Naive thymus-derived CD4-positive, alpha-beta T cell (primary cell): ENCODE results near the gene LINC01488. TPM values are rescaled to one million over a fixed set of nuclear protein-coding genes. Genes with fewer than 3 reads are reported as not detected.

Source experiments
- ATAC-seq: fragments of 150-1000 bp; cut with Tn5 transposase; 2 replicates; pipeline ENCODE4 v1.10.0; 2021; ENCODE audit warnings: mild to moderate bottlenecking, moderate library complexity
- CTCF ChIA-PET: fragments of 350-600 bp; sonication (Branson Sonifier 250); formaldehyde crosslinking; loops from one replicate; lab custom pipeline; 2021; ENCODE audit warnings: antibody characterized with exemption; lab: Charles Lee
- POLR2A ChIA-PET: fragments of 350-600 bp; sonication (Branson Sonifier 250); formaldehyde crosslinking; loops from one replicate; lab custom pipeline; 2021; ENCODE audit warnings: antibody characterized with exemption, inconsistent platforms; lab: Charles Lee
- DNase-seq, 9 donors: peaks; one replicate each; pipeline versions ENCODE4 v3.0.0 to v3.0.0-alpha.2; 2020 to 2022; ENCODE audit warnings: mixed read lengths in 1 of 9
- H3K27ac ChIP-seq: one replicate; pipeline ENCODE4 v1.7.0; 2013; ENCODE audit warnings: mild to moderate bottlenecking, low read depth, low read length, moderate library complexity
- H3K27me3 ChIP-seq, 2 donors: one replicate each; pipeline ENCODE4 v1.7.0; 2013; ENCODE audit warnings: low read length in 2 of 2, mild to moderate bottlenecking in 2 of 2, moderate library complexity in 2 of 2; ENCODE audit not compliant: control insufficient read depth in 2 of 2, insufficient read depth in 2 of 2
- H3K36me3 ChIP-seq, 3 experiments: 1 replicate in 2 of 3; 2 replicates in 1 of 3; pipeline ENCODE4 v1.7.0; 2013; ENCODE audit warnings: low read length in 3 of 3, mild to moderate bottlenecking in 3 of 3, moderate library complexity in 1 of 3; ENCODE audit not compliant: insufficient read depth in 3 of 3, control insufficient read depth in 2 of 3
- H3K4me1 ChIP-seq, 2 donors: one replicate each; pipeline ENCODE4 v1.7.0; 2013; ENCODE audit warnings: low read length in 2 of 2, mild to moderate bottlenecking in 2 of 2, moderate library complexity in 1 of 2; ENCODE audit not compliant: control insufficient read depth in 2 of 2, insufficient read depth in 2 of 2
- H3K4me3 ChIP-seq: 2 replicates; pipeline ENCODE4 v1.7.0; 2013; ENCODE audit warnings: mild to moderate bottlenecking, low read length
- H3K9me3 ChIP-seq, 3 experiments: 1 replicate in 2 of 3; 2 replicates in 1 of 3; pipeline ENCODE4 v1.7.0; 2013; ENCODE audit warnings: low read length in 3 of 3; ENCODE audit not compliant: control insufficient read depth in 2 of 3
- H3K27ac Mint-ChIP-seq, 9 donors: one replicate each; pipeline ENCODE4 v1.8.0; 2020 to 2022; ENCODE audit warnings: mixed read lengths in 9 of 9, mild to moderate bottlenecking in 8 of 9, moderate library complexity in 5 of 9, inconsistent platforms in 2 of 9
- H3K27me3 Mint-ChIP-seq, 5 donors: one replicate each; pipeline ENCODE4 v1.8.0; 2021 to 2022; ENCODE audit warnings: mixed read lengths in 5 of 5, mild to moderate bottlenecking in 1 of 5
- H3K36me3 Mint-ChIP-seq, 5 donors: one replicate each; pipeline ENCODE4 v1.8.0; 2020 to 2022; ENCODE audit warnings: mixed read lengths in 5 of 5, mild to moderate bottlenecking in 3 of 5, inconsistent platforms in 1 of 5
- H3K4me1 Mint-ChIP-seq, 7 donors: one replicate each; pipeline ENCODE4 v1.8.0; 2020 to 2022; ENCODE audit warnings: mixed read lengths in 7 of 7, mild to moderate bottlenecking in 3 of 7, inconsistent platforms in 1 of 7
- H3K4me3 Mint-ChIP-seq, 10 donors: one replicate each; pipeline ENCODE4 v1.8.0; 2020 to 2022; ENCODE audit warnings: mild to moderate bottlenecking in 10 of 10, mixed read lengths in 10 of 10, moderate library complexity in 6 of 10, inconsistent platforms in 2 of 10
- H3K9me3 Mint-ChIP-seq, 11 donors: one replicate each; pipeline ENCODE4 v1.8.0; 2020 to 2022; ENCODE audit warnings: mixed read lengths in 11 of 11, mild to moderate bottlenecking in 4 of 11, inconsistent platforms in 1 of 11, moderate library complexity in 1 of 11
- intact Hi-C, 2 donors: fragments of 100-400 bp; cut with micrococcal nuclease; formaldehyde crosslinking; loops; one replicate each; pipeline ENCODE4 v1.15.1; 2023
- polyA plus RNA-seq, 2 donors: library from polyadenylated mRNA; unstranded; fragments of 300-500 nt; fragmentation: Illumina TruSeq; gene quantifications; one replicate each; pipeline ENCODE4 v1.2.3, GENCODE V29; 2021
- total RNA-seq, 6 experiments: library from RNA in 5 of 6; stranded (reverse) in 5 of 6; gene quantifications; 1 replicate in 5 of 6; 2 replicates in 1 of 6; pipeline ENCODE4 v1.2.3 and lab custom pipeline; 2021 to 2026

Gene LINC01488
- total and polyA plus RNA-seq, 7 experiments from 2014 or later: not detected

- no peaks in the 10 kb centered on the region for H3K36me3 Mint-ChIP-seq
- ChIA-PET CTCF (no interaction called here), POLR2A (no interaction called here)
- Histone ChIP-seq H3K36me3 (no peaks in the 10 kb centered on the region), H3K27ac (no peak overlapping the region), H3K4me1 (no peaks in the 10 kb centered on the region), H3K9me3 (peaks cover 0 to 10% (median 0%) of the 10 kb centered on the region in 3 experiments), H3K4me3 (no peak overlapping the region), H3K27me3 (no peaks in the 10 kb centered on the region)
- no peak for DNase-seq
- no peak for ATAC-seq
- no peaks in the 10 kb centered on the region for H3K4me1 Mint-ChIP-seq
- intact Hi-C loops: no loop called here
- no peaks in the 10 kb centered on the region for H3K27me3 Mint-ChIP-seq
- H3K4me3 Mint-ChIP-seq: no peak overlapping the region
- no peaks in the 10 kb centered on the region for H3K9me3 Mint-ChIP-seq
- H3K27ac Mint-ChIP-seq: no peak overlapping the region
Observed at GRCh38 chr11:69484427-69485259, 3.2 kb downstream of the LINC01488 start.

DNA sequence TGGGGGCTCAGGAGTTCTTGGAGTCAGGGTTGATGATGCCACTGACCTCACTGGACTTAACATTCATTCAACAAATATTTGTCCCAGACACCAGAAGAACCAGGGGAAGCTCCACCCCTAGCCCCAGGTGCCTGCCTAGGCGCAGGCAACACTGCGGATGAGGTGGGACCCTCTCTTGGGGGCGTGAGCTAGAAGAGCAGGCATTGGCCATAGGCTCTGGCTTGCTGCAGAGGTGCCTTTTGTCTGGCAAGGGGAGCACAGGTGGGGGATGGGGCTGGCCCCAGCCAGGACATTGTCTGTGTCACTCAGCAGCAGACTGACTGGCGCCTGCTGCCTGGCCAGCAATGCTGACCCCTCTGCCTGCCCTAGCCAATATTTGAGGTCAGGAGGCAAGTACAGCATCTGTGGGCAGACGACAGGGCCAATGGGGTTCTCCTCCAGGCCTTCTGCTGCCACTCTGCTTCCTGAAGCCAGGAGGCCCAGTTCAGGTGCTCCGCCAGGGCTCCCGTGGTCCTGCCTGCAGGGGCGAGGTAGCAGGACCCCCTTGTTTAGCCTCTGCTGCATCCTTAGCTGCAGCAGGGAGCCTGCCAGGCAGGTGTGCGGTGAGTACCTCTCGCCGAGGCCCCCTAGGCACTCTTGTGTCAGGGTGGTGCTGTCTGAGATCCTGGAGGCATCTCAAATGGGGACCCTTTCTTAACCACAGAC lies 4.0 kb downstream of the LINC01488 start:
- ChIA-PET CTCF (no interaction called here), POLR2A (no interaction called here)
- Mint-ChIP-seq H3K36me3 (no peaks in the 10 kb centered on the region), H3K4me3 (no peak overlapping the region), H3K4me1 (no peaks in the 10 kb centered on the region), H3K27ac (no peak overlapping the region), H3K9me3 (no peaks in the 10 kb centered on the region), H3K27me3 (no peaks in the 10 kb centered on the region)
- no peaks in the 10 kb centered on the region for H3K36me3 ChIP-seq
- ATAC-seq: no peak
- H3K9me3 ChIP-seq: peaks cover 0 to 10% (median 0%) of the 10 kb centered on the region in 3 experiments
- DNase-seq: no peak
- no peaks in the 10 kb centered on the region for H3K27me3 ChIP-seq
- H3K27ac ChIP-seq: no peak overlapping the region
- H3K4me3 ChIP-seq: no peak overlapping the region
- no peaks in the 10 kb centered on the region for H3K4me1 ChIP-seq
- intact Hi-C loops: no loop called here

DNA sequence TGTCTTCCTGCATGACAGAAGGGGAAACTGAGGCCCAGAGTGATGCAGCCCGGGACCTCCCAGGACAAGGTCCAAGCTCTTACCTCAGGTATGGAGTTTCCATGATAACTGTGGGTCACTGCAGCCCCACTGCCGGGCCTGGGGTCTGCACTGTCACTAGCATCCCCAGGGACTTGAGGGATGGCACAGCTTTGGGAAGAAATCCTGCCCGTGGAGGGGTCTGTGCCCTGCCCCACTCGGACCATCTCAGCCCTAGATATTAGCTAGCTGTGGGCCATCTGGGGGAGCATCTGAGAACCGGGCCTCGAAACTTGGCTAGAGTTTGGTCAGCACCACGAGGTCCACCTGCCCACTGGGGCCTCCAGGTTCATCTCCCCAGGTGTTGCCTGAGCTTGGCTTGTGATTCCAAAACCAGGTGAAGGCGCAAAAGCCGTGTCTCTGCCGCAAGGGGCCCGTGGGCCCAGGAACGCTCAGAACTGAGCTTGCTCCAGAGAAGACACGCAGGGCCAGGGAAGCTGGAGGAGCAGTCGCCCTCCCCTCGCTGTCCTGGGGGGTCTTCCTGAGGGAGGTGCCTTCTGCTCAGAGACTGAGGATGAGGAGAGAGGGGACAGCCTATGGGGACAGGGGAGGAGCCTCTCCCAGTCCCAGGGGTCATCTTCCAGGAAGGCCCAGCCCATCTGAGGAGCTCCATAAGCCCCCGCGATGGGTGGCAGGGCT lies 4.8 kb downstream of the LINC01488 start:
- H3K4me3 ChIP-seq: no peak overlapping the region
- H3K4me1 ChIP-seq: no peaks in the 10 kb centered on the region
- DNase-seq (no peak), ATAC-seq (no peak)
- ChIA-PET CTCF (no interaction called here), POLR2A (no interaction called here)
- no peak overlapping the region for H3K27ac ChIP-seq
- Mint-ChIP-seq H3K27me3 (no peaks in the 10 kb centered on the region), H3K9me3 (no peaks in the 10 kb centered on the region), H3K36me3 (no peaks in the 10 kb centered on the region), H3K4me3 (no peak overlapping the region), H3K27ac (no peak overlapping the region), H3K4me1 (no peaks in the 10 kb centered on the region)
- no peaks in the 10 kb centered on the region for H3K36me3 ChIP-seq
- peaks cover 0 to 10% (median 0%) of the 10 kb centered on the region in 3 experiments for H3K9me3 ChIP-seq
- intact Hi-C loops: no loop called here
- no peaks in the 10 kb centered on the region for H3K27me3 ChIP-seq

GRCh38 chr11:69486773-69487291 lies 5.4 kb downstream of the LINC01488 start:
- Mint-ChIP-seq H3K27ac (no peak overlapping the region), H3K27me3 (peaks cover 0 to 5% (median 0%) of the 10 kb centered on the region in 5 donors), H3K36me3 (no peaks in the 10 kb centered on the region), H3K4me1 (peaks cover 0 to 2% (median 0%) of the 10 kb centered on the region in 7 donors), H3K4me3 (no peak overlapping the region), H3K9me3 (peaks cover 0 to 2% (median 0%) of the 10 kb centered on the region in 11 donors)
- ATAC-seq: no peak
- Histone ChIP-seq H3K27me3 (no peaks in the 10 kb centered on the region), H3K27ac (no peak overlapping the region), H3K4me3 (no peak overlapping the region), H3K4me1 (no peaks in the 10 kb centered on the region), H3K9me3 (peaks cover 0 to 6% (median 0%) of the 10 kb centered on the region in 3 experiments), H3K36me3 (no peaks in the 10 kb centered on the region)
- no peak for DNase-seq
- intact Hi-C loops: no loop called here
- ChIA-PET CTCF (no interaction called here), POLR2A (no interaction called here)

DNA sequence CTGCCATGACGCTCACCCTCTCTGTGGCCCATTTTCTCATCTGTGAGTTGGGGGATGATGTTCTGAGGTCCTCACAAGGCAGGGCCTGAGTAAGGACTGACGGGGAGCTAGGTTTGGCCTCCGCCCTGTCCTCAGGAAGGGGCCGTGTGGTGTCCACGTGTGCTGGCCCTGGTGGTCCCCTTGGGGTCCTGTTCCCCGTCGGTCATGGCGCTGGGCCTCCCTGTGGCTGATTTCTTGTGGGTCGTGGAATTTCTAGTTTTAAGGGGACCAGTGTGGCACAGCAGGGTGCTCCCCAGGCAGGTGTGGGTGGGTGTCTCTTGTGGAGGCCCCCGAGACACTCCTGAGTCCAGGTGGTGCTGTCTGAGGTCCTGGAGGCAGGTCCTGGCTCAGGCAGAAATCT lies 5.9 kb downstream of the LINC01488 start:
- ATAC-seq: no peak
- H3K27me3 ChIP-seq: no peaks in the 10 kb centered on the region
- no peak overlapping the region for H3K4me3 ChIP-seq
- Mint-ChIP-seq H3K4me3 (no peak overlapping the region), H3K27me3 (peaks cover 0 to 5% (median 0%) of the 10 kb centered on the region in 5 donors), H3K27ac (no peak overlapping the region), H3K4me1 (peaks cover 0 to 2% (median 0%) of the 10 kb centered on the region in 7 donors), H3K36me3 (no peaks in the 10 kb centered on the region), H3K9me3 (peaks cover 0 to 3% (median 0%) of the 10 kb centered on the region in 11 donors)
- H3K36me3 ChIP-seq: no peaks in the 10 kb centered on the region
- intact Hi-C loops: no loop called here
- no peak for DNase-seq
- POLR2A ChIA-PET: no interaction called here
- H3K4me1 ChIP-seq: no peaks in the 10 kb centered on the region
- CTCF ChIA-PET: no interaction called here
- H3K9me3 ChIP-seq: peaks cover 0 to under 1% (median 0%) of the 10 kb centered on the region in 3 experiments
- no peak overlapping the region for H3K27ac ChIP-seq

DNA sequence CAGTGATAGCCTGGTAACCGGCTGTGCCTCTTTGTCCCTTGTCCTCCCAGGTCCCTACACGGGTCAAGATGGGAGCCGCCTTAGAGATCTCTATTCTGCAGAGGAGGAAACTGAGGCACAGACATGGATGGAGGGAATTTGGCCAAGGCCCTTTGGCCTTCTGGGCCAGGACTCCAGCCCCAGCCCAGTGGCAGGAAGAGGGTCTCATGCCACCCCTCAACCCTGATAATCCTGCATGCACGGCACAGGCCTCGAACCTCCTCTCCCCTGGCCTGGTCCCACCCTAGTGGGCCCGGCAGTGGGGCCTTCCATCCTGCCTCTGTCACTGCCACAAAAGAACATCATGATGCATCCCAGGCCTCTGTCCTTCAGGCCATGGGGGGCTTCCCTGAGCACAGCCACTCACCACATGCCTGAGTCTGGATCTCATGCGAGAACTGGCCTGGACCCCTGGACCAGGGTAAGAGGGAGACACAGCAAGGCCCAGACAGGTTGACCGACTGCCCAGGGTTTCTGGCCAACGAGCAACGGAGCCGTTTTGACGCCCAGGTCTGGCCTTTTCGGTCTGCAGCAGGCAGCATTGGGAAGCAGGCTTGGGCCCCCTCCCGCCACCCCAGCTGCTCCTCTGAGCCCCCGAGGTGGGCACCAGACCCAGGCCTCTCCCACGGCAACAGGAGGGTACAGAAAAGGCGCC lies 6.5 kb downstream of the LINC01488 start:
- ATAC-seq (no peak), DNase-seq (no peak)
- no peaks in the 10 kb centered on the region for H3K36me3 Mint-ChIP-seq
- H3K4me1 ChIP-seq: no peaks in the 10 kb centered on the region
- H3K27ac Mint-ChIP-seq: no peak overlapping the region
- H3K4me3 ChIP-seq: no peak overlapping the region
- ChIA-PET CTCF (no interaction called here), POLR2A (no interaction called here)
- no peak overlapping the region for H3K27ac ChIP-seq
- H3K9me3 ChIP-seq: no peaks in the 10 kb centered on the region
- no peaks in the 10 kb centered on the region for H3K36me3 ChIP-seq
- peaks cover 0 to 2% (median 0%) of the 10 kb centered on the region in 7 donors for H3K4me1 Mint-ChIP-seq
- intact Hi-C loops: no loop called here
- no peaks in the 10 kb centered on the region for H3K27me3 ChIP-seq
- peaks cover 0 to 3% (median 0%) of the 10 kb centered on the region in 11 donors for H3K9me3 Mint-ChIP-seq
- H3K27me3 Mint-ChIP-seq: peaks cover 0 to 5% (median 0%) of the 10 kb centered on the region in 5 donors
- no peak overlapping the region for H3K4me3 Mint-ChIP-seq
